GM21825 (cell line): Measurements from ENCODE around the gene SPIRE2.
"Not testable (repeated sequence)": the region's sequence is repeated elsewhere in the genome, so short reads cannot be mapped to it uniquely, and the experiment has no call there.

Experiments
- ATAC-seq: cut with Tn5 transposase; IDR thresholded peaks from one replicate; pipeline ENCODE4 v1.9.1; 2021; ENCODE audit warnings: mild to moderate bottlenecking, moderate library complexity; ENCODE audit not compliant: unreplicated experiment

SPIRE2 gene, protein sequence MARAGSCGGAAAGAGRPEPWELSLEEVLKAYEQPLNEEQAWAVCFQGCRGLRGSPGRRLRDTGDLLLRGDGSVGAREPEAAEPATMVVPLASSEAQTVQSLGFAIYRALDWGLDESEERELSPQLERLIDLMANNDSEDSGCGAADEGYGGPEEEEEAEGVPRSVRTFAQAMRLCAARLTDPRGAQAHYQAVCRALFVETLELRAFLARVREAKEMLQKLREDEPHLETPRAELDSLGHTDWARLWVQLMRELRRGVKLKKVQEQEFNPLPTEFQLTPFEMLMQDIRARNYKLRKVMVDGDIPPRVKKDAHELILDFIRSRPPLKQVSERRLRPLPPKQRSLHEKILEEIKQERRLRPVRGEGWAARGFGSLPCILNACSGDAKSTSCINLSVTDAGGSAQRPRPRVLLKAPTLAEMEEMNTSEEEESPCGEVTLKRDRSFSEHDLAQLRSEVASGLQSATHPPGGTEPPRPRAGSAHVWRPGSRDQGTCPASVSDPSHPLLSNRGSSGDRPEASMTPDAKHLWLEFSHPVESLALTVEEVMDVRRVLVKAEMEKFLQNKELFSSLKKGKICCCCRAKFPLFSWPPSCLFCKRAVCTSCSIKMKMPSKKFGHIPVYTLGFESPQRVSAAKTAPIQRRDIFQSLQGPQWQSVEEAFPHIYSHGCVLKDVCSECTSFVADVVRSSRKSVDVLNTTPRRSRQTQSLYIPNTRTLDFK

GRCh38 chr16:89828199-89828869, at the start of gene SPIRE2:
Gene SPIRE2, plus strand, starts transcription at chr16:89828475. Its CDS starts 76 bp downstream, at chr16:89828551.
- ATAC-seq = peak; percentile 58

DNA sequence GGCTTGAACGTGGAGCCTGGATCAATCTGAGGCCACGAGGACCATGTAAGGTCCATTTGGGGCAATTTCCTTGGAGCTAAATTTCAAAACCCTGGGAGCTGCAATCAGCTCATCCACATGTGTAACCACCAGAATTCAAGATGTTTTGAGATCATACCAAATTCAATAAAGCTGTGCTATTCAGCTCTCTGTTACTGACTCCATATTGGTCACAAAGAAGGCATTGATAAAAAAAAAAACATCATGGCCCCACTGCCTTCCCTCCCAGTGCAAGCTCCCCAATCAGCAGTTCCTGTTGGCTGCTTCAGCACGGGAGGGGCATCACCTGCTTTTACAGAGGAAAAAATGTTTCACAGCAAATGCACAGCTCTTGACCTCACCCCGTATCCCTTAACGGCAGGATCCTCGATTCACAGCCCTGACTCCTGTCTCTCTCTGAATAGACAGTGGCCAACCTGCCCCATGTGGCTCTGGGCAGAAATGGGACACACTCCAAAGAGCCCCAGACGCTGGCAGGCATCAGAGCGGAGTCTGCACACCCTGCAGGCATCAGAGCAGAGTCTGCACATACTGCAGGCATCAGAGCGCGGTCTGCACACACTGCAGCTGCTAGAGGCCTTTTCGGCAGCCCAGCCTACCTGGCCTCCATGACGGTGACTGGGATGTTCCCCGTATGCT, 48.9 kb upstream of the SPIRE2 start:
- ATAC-seq = no peak

GRCh38 chr16:89779909-89780305, 48.4 kb upstream of the SPIRE2 start:
- ATAC-seq = no peak

GRCh38 chr16:89782489-89782888, 45.8 kb upstream of the SPIRE2 start:
- ATAC-seq = no peak

DNA sequence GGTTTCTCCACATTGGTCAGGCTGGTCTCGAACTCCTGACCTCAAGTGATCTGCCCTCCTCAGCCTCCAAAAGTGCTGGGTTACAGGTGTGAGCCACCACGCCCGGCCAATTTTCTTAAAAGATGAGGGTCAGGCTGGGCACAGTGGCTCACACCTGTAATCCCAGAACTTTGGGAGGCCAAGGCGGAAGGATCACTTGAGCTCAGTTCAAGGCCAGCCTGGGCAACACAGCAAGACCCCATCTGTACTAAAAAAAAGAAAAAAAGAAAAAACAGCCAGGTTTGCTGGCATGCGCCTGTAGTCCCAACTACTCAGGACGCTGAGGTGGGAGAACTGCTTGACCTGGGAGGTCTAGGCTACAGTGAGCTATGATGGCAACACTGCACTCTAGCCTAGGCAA, 44.3 kb upstream of the SPIRE2 start:
- ATAC-seq = not testable (repeated sequence)

GRCh38 chr16:89784406-89784805, 43.9 kb upstream of the SPIRE2 start:
- ATAC-seq = no peak

GRCh38 chr16:89785523-89786155, 42.6 kb upstream of the SPIRE2 start:
- no peak for ATAC-seq

- ATAC-seq = no peak
Measured at GRCh38 chr16:89786474-89787364, 41.6 kb upstream of the SPIRE2 start.

DNA sequence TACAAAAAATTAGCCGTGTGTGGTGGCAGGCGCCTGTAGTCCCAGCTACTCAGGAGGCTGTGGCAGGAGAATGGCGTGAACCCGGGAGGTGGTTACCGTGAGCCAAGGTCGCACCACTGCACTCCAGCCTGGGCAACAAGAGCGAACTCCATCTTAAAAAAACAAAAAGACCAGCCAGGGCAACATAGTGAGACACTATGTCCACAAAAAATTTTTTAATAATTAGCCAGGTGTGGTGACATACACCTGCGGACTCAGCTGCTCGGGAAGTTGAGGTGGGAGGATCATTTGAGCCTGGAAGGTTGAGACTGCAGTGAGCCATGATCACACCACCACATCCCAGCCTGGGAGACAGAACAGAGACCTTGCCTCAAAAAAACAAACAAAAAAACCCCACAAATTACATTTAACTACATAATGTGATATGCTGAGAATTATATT, 40.9 kb upstream of the SPIRE2 start:
- no peak for ATAC-seq

DNA sequence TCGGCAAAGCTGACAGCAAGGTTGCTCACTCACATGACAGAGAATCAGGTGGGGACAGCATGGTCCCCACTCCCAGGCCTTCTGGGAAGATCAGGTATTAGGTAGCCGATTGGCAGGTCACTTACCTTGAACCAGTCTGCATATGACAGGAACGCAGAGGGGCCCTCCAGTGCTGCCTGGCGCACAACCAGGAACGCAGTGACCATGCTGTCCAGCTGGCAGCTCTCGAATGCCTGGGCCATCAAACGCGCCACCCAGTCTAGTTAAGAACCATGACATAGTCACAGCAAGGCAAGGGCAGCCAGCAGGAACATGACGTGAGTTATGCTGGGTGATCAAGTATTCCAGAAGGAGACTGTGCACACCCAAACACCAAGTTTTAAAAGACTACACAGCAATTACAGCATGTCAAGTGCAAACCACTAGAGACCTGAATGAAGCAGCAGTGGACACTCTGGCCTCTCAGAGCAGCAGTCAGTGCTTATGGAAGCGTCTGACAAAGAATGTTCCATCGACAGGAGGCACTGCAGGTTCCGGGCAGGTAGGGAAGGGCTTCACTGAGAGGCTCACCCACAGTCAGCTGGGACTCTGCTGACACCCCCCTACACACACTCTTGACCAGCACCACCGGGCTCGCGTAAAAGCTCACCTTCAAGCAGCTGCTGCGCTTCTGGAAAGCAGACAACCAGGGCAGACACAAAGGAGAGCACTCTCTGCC, 36.8 kb upstream of the SPIRE2 start:
- no peak for ATAC-seq

DNA sequence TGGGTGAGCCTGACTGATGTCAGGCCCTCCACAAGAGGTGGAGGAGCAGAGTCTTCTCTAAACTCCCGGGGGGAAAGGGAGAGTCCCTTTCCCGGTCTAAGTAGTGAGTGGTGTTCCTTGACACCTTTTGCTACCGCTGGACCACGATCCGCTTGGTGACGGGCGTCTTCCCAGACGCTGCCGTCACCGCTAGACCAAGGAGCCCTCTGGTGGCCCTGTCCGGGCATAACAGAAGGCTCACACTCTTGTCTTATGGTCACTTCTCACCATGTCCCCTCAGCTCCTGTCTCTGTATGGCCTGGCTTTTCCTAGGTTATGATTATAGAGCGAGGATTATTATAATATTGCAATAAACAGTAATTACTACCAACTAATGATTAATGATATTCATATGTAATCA, 35.2 kb upstream of the SPIRE2 start:
- ATAC-seq = not testable (repeated sequence)

DNA sequence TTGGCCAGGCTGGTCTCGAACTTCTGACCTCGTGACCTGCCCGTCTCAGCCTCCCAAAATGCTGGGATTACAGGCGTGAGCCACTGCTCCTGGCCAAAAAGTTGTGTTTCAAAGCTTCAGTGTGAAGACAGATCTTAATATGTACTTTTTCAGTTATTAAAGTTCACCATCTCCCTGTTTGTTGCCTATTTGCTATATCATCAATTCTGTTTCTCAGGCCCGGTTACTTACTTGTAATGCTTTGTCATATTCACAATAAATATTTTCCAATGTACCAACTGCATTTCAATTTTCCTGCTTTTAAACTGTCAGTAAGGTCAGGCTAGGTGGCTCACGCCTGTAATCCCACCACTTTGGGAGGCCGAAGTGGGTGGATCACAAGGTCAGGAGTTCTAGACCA, 34.3 kb upstream of the SPIRE2 start:
- ATAC-seq = no peak

- ATAC-seq = no peak
Measured at GRCh38 chr16:89795676-89796075, 32.6 kb upstream of the SPIRE2 start.

DNA sequence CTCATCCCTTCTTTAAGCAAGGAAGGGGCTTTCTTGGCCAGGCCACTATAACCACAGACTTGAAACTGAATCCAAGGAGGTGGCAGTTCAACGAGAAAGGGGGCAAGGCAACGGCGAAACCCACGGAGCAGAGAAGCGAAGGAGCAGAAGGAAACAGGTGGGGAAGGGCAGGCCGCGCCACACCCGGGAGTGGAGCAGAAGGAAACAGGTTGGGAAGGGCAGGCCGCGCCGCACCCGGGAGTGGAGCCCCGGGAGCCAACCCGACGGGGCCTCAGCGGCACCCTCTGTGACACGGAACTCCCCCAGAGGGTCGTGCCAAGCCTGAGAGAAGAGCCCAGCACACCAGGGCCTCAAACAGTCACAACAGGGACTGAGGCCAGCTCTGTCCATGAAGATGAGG, 32.2 kb upstream of the SPIRE2 start:
- no peak for ATAC-seq

- no peak for ATAC-seq
Measured at GRCh38 chr16:89798126-89798525, 30.1 kb upstream of the SPIRE2 start.

- ATAC-seq = no peak
Measured at GRCh38 chr16:89798832-89799370, 29.4 kb upstream of the SPIRE2 start.

GRCh38 chr16:89801800-89802199, 26.5 kb upstream of the SPIRE2 start:
- ATAC-seq = no peak

- no peak for ATAC-seq
Measured at GRCh38 chr16:89805136-89805905, 23.0 kb upstream of the SPIRE2 start.
